ENCODE measurements around the gene PABPC1L.
A peak's percentile ranks its signal among the peaks of the same experiment; 100 is the strongest.

The PABPC1L gene

DNA sequence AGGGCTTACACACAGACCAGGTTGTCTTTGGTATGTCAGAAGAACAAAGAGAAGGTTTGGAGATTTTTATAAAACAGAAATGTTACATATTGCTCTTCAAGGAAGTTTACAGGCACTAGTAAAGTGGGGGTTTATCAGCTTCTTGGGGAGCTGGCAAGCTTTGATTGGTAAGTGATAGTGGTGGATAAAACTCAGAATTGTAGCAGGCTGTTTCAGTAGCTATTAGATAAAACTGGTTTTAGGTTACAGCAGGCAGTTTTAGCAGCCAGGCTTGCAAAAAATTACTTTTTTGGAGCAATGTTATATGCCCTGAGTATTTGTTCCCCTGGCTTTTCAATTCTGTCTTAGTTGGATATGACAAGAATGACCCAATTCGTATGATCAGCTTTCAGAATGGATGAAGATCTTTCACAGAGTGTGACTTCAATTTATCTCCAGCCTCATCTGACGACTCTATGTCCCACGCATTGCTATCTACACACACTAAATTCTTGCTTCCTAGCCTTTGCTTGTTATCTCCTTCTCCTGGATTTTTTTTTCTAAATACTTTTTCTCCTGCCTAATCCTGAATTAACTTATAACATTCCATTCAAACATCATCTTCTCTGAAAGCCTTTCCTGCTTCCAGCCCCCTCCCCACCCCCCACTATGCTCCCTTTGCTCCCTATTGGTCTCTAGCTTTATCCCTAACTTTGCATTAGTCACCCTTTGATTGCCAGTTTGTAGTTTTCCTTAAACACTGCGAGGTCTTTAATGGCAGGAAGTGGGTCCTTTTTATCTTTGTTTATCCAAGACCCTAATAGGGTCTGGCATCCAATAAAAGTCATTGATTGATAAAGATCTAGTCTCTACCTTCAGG is 51.4 kb downstream of the PABPC1L start:
- DNase-seq, result no peak
- peak overlapping the region; percentile 87; the same call in 1 of the 2 replicates for H2AFZ ChIP-seq (ENCODE audit: low read length)
- no peak for TF ChIP-seq EZH2 (optimal IDR thresholded peaks at IDR 0.05; ENCODE audit: low read depth, low read length)
- TF ChIP-seq, protein P1, sequence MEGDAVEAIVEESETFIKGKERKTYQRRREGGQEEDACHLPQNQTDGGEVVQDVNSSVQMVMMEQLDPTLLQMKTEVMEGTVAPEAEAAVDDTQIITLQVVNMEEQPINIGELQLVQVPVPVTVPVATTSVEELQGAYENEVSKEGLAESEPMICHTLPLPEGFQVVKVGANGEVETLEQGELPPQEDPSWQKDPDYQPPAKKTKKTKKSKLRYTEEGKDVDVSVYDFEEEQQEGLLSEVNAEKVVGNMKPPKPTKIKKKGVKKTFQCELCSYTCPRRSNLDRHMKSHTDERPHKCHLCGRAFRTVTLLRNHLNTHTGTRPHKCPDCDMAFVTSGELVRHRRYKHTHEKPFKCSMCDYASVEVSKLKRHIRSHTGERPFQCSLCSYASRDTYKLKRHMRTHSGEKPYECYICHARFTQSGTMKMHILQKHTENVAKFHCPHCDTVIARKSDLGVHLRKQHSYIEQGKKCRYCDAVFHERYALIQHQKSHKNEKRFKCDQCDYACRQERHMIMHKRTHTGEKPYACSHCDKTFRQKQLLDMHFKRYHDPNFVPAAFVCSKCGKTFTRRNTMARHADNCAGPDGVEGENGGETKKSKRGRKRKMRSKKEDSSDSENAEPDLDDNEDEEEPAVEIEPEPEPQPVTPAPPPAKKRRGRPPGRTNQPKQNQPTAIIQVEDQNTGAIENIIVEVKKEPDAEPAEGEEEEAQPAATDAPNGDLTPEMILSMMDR (IDR thresholded peaks at IDR 0.05; ENCODE audit: low read length), result no peak
- no peak for TF ChIP-seq EZH2phosphoT487 (IDR thresholded peaks at IDR 0.05; ENCODE audit: low read length)
- H3K9me2 ChIP-seq (replicated peaks; ENCODE audit: insufficient read depth, low read length), result no peaks in the 10 kb centered on the region
- H3K27ac ChIP-seq (ENCODE audit: low read length), result no peak overlapping the region
- H3K4me3 ChIP-seq (ENCODE audit: low read length), result no peak overlapping the region
- H3K79me2 ChIP-seq (ENCODE audit: low read length), result peaks cover 43% of the 10 kb centered on the region
- peaks cover 27% of the 10 kb centered on the region for H3K4me1 ChIP-seq (ENCODE audit: low read length)
- H3F3A ChIP-seq (ENCODE audit: insufficient read depth, low read length), result 0 out of 2 replicates have a peak, but pooled peaks cover 5% of the 10 kb centered on the region
- H3K27me3 ChIP-seq (replicated peaks; ENCODE audit: insufficient read depth, low read length), result no peaks in the 10 kb centered on the region
- no peaks in the 10 kb centered on the region for H3K36me3 ChIP-seq (replicated peaks; ENCODE audit: insufficient read depth, low read length)
- no peaks in the 10 kb centered on the region for H3K9me3 ChIP-seq (replicated peaks; ENCODE audit: insufficient read depth, low read length)
- no peaks in the 10 kb centered on the region for H4K20me1 ChIP-seq (ENCODE audit: insufficient read depth, low read length)
- no peak overlapping the region for H3K9ac ChIP-seq (ENCODE audit: low read length)
- H3K4me2 ChIP-seq (ENCODE audit: low read depth, low read length), result peak overlapping the region; percentile 91; the same call in 1 of the 2 replicates

DNA sequence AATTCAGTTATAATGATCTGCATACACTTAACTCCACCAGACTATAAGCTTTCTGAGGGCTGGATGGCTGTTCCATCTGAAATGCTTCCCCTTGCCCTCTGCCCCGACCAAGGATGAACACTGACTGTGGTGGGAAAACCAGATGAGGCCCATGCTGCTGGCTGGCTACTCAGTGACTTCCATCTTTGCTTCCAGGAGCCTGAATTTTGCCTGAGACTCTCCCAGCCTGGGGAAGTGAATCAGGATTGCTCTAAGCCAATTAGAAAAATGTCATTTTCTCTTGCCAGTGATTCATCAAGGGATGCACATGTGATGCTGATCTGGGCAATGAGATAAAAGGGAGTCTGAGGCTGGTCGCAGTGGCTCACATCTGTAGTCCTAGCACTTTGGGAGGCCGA is 52.0 kb downstream of the PABPC1L start:
- Histone ChIP-seq H3K4me2 (ENCODE audit: low read depth, low read length) (no peak overlapping the region), H3K79me2 (ENCODE audit: low read length) (peaks cover 43% of the 10 kb centered on the region), H3K9me2 (replicated peaks; ENCODE audit: insufficient read depth, low read length) (no peaks in the 10 kb centered on the region), H3K27ac (ENCODE audit: low read length) (no peak overlapping the region), H3F3A (ENCODE audit: insufficient read depth, low read length) (peaks cover 6% of the 10 kb centered on the region), H3K4me1 (ENCODE audit: low read length) (peaks cover 27% of the 10 kb centered on the region), H3K4me3 (ENCODE audit: low read length) (no peak overlapping the region), H3K36me3 (replicated peaks; ENCODE audit: insufficient read depth, low read length) (no peaks in the 10 kb centered on the region), H3K27me3 (replicated peaks; ENCODE audit: insufficient read depth, low read length) (no peaks in the 10 kb centered on the region), H2AFZ (ENCODE audit: low read length) (no peak overlapping the region), H4K20me1 (ENCODE audit: insufficient read depth, low read length) (no peaks in the 10 kb centered on the region), H3K9ac (ENCODE audit: low read length) (no peak overlapping the region), H3K9me3 (replicated peaks; ENCODE audit: insufficient read depth, low read length) (no peaks in the 10 kb centered on the region)
- DNase-seq, result no peak
- TF ChIP-seq EZH2 (optimal IDR thresholded peaks at IDR 0.05; ENCODE audit: low read depth, low read length), result no peak
- no peak for TF ChIP-seq EZH2phosphoT487 (IDR thresholded peaks at IDR 0.05; ENCODE audit: low read length)
- TF ChIP-seq, protein P1 (IDR thresholded peaks at IDR 0.05; ENCODE audit: low read length), result no peak

DNA sequence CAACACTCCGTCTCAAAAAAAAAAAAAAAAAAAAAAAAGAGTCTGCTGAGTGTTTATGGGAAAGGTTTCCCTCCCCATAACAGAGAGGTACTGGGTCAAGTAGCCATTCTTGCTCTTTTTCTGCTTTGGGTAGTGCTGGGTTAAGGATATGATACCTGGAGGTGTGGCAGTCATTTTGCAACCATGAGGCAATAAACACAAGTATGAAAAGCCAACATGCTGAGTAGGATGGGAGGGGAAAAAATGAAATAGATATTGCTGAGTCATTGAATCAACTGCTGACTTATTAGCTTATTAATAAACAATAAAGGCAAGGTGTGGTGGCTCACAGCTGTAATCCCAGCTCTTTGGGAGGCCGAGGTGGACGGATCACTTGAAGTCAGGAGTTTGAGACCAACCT is 52.6 kb downstream of the PABPC1L start:
- Histone ChIP-seq H4K20me1 (ENCODE audit: insufficient read depth, low read length) (no peaks in the 10 kb centered on the region), H3K9me2 (replicated peaks; ENCODE audit: insufficient read depth, low read length) (no peaks in the 10 kb centered on the region), H3K27ac (ENCODE audit: low read length) (no peak overlapping the region), H2AFZ (ENCODE audit: low read length) (no peak overlapping the region), H3K9me3 (replicated peaks; ENCODE audit: insufficient read depth, low read length) (no peaks in the 10 kb centered on the region), H3K27me3 (replicated peaks; ENCODE audit: insufficient read depth, low read length) (no peaks in the 10 kb centered on the region), H3K4me1 (ENCODE audit: low read length) (peaks cover 27% of the 10 kb centered on the region), H3K4me2 (ENCODE audit: low read depth, low read length) (no peak overlapping the region), H3K79me2 (ENCODE audit: low read length) (peaks cover 43% of the 10 kb centered on the region), H3K36me3 (replicated peaks; ENCODE audit: insufficient read depth, low read length) (no peaks in the 10 kb centered on the region), H3K4me3 (ENCODE audit: low read length) (no peak overlapping the region), H3K9ac (ENCODE audit: low read length) (no peak overlapping the region), H3F3A (ENCODE audit: insufficient read depth, low read length) (peaks cover 12% of the 10 kb centered on the region)
- TF ChIP-seq EZH2 (optimal IDR thresholded peaks at IDR 0.05; ENCODE audit: low read depth, low read length), result no peak
- TF ChIP-seq, protein P1 (IDR thresholded peaks at IDR 0.05; ENCODE audit: low read length), result no peak
- no peak for TF ChIP-seq EZH2phosphoT487 (IDR thresholded peaks at IDR 0.05; ENCODE audit: low read length)
- DNase-seq, result no peak

All from MM.1S (cell line).